Measurements from ENCODE around the gene EXOSC7.

GRCh38 chr3:44983484-44983941, 7.5 kb downstream of the EXOSC7 start:
- no peak for TF ChIP-seq POLR2A (IDR thresholded peaks at IDR 0.05)
- TF ChIP-seq, protein P1, sequence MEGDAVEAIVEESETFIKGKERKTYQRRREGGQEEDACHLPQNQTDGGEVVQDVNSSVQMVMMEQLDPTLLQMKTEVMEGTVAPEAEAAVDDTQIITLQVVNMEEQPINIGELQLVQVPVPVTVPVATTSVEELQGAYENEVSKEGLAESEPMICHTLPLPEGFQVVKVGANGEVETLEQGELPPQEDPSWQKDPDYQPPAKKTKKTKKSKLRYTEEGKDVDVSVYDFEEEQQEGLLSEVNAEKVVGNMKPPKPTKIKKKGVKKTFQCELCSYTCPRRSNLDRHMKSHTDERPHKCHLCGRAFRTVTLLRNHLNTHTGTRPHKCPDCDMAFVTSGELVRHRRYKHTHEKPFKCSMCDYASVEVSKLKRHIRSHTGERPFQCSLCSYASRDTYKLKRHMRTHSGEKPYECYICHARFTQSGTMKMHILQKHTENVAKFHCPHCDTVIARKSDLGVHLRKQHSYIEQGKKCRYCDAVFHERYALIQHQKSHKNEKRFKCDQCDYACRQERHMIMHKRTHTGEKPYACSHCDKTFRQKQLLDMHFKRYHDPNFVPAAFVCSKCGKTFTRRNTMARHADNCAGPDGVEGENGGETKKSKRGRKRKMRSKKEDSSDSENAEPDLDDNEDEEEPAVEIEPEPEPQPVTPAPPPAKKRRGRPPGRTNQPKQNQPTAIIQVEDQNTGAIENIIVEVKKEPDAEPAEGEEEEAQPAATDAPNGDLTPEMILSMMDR (IDR thresholded peaks at IDR 0.05 in 4 of 5, conservative IDR thresholded peaks at IDR 0.05 in 1 of 5) = no peak
